Measurements from ENCODE around the gene FILIP1. TPM values are rescaled to one million over a fixed set of nuclear protein-coding genes. Genes with fewer than 3 reads are reported as not detected.

FILIP1 gene
- total RNA-seq, 1 experiment from 2014 or later, result not detected

GRCh38 chr6:75501756-75502155 is 8.2 kb upstream of the FILIP1 start:
- DNase-seq (ENCODE audit: low read depth, low spot score), result no peak
- in situ Hi-C loops (cut with HindIII; ENCODE audit: low pct_unique_long_range_greater_than_20kb, low sequenced_read_pairs), result no loop called here

DNA sequence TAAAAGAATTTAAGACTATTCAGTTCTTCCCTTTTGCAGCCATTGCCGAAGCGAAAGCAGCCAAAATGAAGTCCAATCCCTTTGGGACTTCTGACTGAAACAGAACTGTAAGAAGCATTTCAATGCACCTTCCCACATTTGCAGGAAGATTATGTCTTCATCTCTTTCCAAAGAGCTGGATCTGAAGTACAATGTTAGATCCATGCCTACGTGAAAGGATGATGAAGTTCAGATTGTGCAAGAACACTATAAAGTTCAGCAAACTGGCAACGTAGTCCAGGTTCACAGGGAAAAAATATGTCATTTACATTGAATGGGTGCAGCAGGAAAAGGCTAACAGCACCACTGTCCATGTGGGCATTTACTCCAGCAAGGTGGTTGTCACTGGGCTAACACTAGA is 6.0 kb upstream of the FILIP1 start:
- in situ Hi-C loops (cut with HindIII; ENCODE audit: low pct_unique_long_range_greater_than_20kb, low sequenced_read_pairs), result no loop called here
- DNase-seq (ENCODE audit: low read depth, low spot score), result no peak

DNA sequence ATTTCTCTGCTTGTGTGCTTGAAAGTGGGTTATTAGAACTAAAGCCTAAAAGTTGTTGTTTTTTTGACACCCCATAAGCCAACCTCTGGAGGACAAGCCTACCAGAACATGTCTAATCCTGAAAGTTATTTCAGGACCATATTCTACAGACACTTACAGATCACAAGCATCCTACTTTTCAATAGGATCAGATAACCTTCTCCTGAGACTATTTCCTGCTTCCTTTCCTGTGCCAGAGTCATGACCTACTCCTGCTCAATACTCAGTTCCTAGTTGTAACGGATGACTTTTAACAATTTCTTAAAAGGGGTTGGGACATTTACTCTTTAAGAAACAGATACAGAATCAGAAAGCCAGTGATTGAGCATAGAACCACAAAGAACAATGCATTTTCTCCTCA is 5.3 kb upstream of the FILIP1 start:
- DNase-seq (ENCODE audit: low read depth, low spot score), result no peak
- in situ Hi-C loops (cut with HindIII; ENCODE audit: low pct_unique_long_range_greater_than_20kb, low sequenced_read_pairs), result no loop called here

DNA sequence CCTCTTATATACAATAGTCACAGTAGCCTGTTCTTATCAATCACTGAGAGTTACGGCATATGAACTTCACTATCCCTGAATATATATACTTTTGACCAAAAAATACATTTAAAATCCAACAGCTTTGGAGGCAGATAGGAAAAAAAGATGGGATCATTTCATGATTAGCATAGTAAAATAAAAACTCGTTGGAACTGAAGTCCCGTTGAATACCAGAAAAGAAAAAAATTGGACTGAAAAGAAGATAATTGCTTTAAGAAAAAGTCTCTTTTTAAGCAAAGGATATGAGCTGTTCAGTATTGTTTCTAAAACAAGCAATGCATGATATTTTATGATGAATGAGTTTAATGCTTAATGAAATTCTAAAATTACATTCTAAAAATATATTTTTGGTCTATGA is 4.4 kb upstream of the FILIP1 start:
- in situ Hi-C loops (cut with HindIII; ENCODE audit: low pct_unique_long_range_greater_than_20kb, low sequenced_read_pairs), result no loop called here
- DNase-seq (ENCODE audit: low read depth, low spot score), result no peak

DNA sequence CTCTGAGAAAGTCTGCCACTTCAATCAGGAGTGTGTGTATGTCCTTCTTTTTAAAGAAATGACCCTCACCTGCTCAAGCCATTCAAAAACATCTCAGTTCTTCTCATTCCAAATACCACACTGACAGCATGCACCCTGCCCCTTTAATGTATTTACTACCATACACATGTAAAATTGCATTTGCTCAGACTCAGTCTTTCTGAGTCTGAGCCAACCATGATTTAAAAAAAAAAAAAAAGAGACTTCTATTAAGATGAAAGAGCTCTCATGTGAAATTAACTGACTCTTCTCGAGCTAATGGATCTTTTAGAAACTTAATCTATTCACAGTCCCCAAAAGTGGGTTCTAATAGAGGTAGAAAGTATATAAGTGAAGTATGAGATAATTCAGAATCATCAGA is 1.4 kb upstream of the FILIP1 start:
- no peak for DNase-seq (ENCODE audit: low read depth, low spot score)
- in situ Hi-C loops (cut with HindIII; ENCODE audit: low pct_unique_long_range_greater_than_20kb, low sequenced_read_pairs), result no loop called here

DNA sequence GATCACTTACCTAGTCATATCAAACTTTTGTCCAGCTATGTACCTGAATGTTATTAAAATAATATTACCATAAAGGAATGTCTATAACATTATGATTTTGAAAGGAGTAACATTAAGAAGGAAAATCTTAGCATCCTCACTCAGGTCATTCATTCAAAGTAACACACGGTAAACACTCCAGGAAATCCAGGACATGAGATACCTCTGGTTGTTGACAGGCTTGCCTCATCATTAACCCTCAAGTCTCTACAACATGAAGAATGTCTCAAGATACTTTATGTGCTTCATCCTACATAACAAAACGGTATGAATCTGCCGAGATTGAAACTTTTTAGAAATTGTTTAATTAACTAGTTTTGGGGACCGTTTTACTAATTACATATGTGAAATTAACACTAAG is 690 bp upstream of the FILIP1 start:
- DNase-seq (ENCODE audit: low read depth, low spot score), result no peak
- in situ Hi-C loops (cut with HindIII; ENCODE audit: low pct_unique_long_range_greater_than_20kb, low sequenced_read_pairs), result no loop called here

- no peak for DNase-seq (ENCODE audit: low read depth, low spot score)
- in situ Hi-C loops (cut with HindIII; ENCODE audit: low pct_unique_long_range_greater_than_20kb, low sequenced_read_pairs), result no loop called here
These were observed 1.0 kb downstream of the FILIP1 start for GRCh38 chr6:75492386-75493153.

- no peak for DNase-seq (ENCODE audit: low read depth, low spot score)
- in situ Hi-C loops (cut with HindIII; ENCODE audit: low pct_unique_long_range_greater_than_20kb, low sequenced_read_pairs), result no loop called here
These were observed 2.3 kb downstream of the FILIP1 start for GRCh38 chr6:75491291-75491690.

- in situ Hi-C loops (cut with HindIII; ENCODE audit: low pct_unique_long_range_greater_than_20kb, low sequenced_read_pairs), result no loop called here
- DNase-seq (ENCODE audit: low read depth, low spot score), result no peak
These were observed 2.9 kb downstream of the FILIP1 start for GRCh38 chr6:75490706-75491105.

GRCh38 chr6:75489025-75489424 is 4.6 kb downstream of the FILIP1 start:
- DNase-seq (ENCODE audit: low read depth, low spot score), result no peak
- in situ Hi-C loops (cut with HindIII; ENCODE audit: low pct_unique_long_range_greater_than_20kb, low sequenced_read_pairs), result no loop called here

DNA sequence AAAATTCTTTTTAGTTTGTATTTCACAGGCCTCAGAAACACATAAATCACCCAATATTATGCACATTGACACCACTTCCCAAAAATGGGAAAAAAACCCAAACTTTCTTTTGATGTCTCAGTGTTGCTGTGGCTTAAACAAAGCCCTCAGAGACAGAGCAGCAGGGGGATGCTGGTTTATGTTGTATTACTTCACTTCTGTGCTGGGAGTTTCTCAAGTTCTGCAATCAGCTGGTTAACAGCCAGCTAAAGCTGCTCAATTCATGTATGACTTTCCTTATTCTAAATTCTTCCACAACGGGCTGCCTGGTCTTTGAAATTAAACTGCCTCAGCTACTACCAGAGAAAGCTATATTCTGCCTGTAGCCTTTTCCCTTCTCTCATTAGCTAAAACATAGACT is 5.6 kb downstream of the FILIP1 start:
- in situ Hi-C loops (cut with HindIII; ENCODE audit: low pct_unique_long_range_greater_than_20kb, low sequenced_read_pairs), result no loop called here
- DNase-seq (ENCODE audit: low read depth, low spot score), result no peak

- DNase-seq (ENCODE audit: low read depth, low spot score), result no peak
- in situ Hi-C loops (cut with HindIII; ENCODE audit: low pct_unique_long_range_greater_than_20kb, low sequenced_read_pairs), result no loop called here
These were observed 6.6 kb downstream of the FILIP1 start for GRCh38 chr6:75486850-75487518.

- no peak for DNase-seq (ENCODE audit: low read depth, low spot score)
- in situ Hi-C loops (cut with HindIII; ENCODE audit: low pct_unique_long_range_greater_than_20kb, low sequenced_read_pairs), result no loop called here
These were observed 9.1 kb downstream of the FILIP1 start for GRCh38 chr6:75484535-75484934.

DNA sequence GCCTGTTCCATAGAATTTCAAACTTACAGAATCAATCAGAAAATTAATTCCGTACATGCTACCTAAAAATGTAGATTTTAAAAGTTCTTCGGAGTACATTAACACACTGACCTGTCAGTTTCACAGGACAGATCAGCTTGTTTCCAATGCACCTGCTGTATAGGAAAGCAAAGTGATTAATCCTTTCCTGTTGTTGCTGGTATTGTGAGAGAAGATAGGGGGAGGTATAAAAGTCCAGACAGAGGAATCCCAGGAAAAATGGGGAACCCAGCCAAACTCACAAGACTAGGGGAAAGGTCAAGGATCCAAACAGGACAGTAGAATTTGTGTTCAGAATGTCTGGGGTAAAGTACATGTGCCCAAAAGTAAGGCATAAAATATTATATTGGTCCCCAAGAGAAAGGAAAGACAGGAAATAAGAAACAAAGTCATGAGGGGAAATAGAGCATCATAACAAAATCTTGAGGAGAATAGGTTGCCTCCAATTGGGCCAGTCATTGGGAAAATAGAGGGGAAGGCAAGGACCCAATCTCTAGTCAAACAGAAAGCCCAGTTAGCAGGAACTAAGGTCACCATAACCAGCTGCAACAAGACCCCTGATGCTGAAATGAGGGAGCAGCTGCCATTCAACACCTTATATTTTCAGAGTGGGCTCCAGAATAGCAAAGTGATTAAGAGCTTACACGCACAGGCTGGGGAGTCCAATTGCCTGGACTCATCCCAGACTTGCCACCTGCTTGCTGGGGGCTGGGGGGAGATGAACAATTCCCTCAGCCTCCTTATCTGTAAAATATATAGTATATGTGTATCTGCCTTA is 10.3 kb downstream of the FILIP1 start:
- in situ Hi-C loops (cut with HindIII; ENCODE audit: low pct_unique_long_range_greater_than_20kb, low sequenced_read_pairs), result no loop called here
- DNase-seq (ENCODE audit: low read depth, low spot score), result no peak

GRCh38 chr6:75481936-75482593 is 11.5 kb downstream of the FILIP1 start:
- DNase-seq (ENCODE audit: low read depth, low spot score), result no peak
- in situ Hi-C loops (cut with HindIII; ENCODE audit: low pct_unique_long_range_greater_than_20kb, low sequenced_read_pairs), result no loop called here

DNA sequence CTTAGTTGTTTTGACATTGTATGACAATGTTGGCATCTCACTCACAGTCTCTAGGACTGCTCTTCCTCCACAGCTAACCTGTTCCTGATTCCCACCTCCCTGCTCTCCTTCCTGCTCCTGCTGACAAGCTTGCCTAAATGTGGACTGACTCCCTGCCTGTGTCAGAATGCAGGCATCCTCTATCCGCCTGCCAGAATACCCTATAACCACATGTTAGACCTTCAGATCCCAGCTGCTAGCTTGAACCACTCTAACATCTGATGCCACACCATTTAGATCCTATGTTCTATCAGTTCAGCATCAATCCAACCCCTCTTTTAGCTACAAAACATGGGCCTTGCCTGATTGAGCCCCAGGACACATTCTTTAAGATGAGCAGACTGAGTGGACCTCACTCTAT is 12.2 kb downstream of the FILIP1 start:
- no peak for DNase-seq (ENCODE audit: low read depth, low spot score)
- in situ Hi-C loops (cut with HindIII; ENCODE audit: low pct_unique_long_range_greater_than_20kb, low sequenced_read_pairs), result no loop called here

DNA sequence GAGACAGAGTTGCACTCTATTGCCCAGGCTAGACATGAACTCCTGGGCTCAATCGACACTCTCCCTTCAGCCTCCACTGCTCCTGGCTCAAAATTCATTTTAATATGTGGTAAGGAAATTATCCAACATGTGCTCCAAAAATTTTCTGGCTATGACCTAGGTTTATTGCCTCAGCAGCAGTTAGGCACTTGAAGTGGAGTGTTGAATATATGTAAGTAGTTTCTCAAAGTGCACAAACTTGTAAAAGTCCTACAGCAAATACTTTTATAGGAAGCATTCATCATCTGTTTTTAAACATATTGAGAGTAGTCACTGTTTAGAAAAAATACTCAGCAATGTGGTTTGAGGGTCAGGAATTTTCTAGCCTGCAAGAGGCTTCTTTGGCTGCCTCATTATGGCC is 13.2 kb downstream of the FILIP1 start:
- in situ Hi-C loops (cut with HindIII; ENCODE audit: low pct_unique_long_range_greater_than_20kb, low sequenced_read_pairs), result no loop called here

DNA sequence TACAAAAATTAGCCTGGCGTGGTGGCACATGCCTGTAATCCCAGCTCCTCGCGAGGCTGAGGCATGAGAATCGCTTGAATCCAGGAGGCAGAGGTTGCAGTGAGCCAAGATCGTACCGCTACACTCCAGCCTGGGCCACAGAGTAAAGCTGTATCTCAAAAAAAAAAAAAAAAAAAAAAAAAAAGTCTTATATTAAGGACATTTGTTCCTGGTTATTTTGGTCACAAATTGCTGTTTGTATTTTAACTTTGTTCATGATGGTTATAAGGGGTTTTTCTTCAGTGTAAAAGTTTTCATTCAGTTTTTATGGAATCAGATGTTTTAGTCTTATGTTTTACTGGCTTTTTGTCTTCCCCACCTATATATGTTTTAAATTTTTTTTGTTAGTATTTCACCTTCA is 13.9 kb downstream of the FILIP1 start:
- no peak for DNase-seq (ENCODE audit: low read depth, low spot score)
- in situ Hi-C loops (cut with HindIII; ENCODE audit: low pct_unique_long_range_greater_than_20kb, low sequenced_read_pairs), result no loop called here

More for the DNA sequence above, 13.2 kb downstream of the FILIP1 start:
- DNase-seq (ENCODE audit: low read depth, low spot score), result no peak

Data from SK-MEL-5 (cell line).